Measurements from ENCODE around the gene CELF4. TPM values are rescaled to one million over a fixed set of nuclear protein-coding genes. Genes with fewer than 3 reads are reported as not detected.

The CELF4 gene
- total RNA-seq, 1 experiment from 2014 or later, result not detected

GRCh38 chr18:37532917-37533316 lies 32.7 kb downstream of the CELF4 start:
- Histone ChIP-seq H3K4me3 (no peak overlapping the region), H3K27me3 (no peaks in the 10 kb centered on the region; the same call in 1 of the 2 replicates), H3K4me1 (no peaks in the 10 kb centered on the region), H3K27ac (no peak overlapping the region), H3K36me3 (no peaks in the 10 kb centered on the region), H3K9me3 (replicated peaks) (no peaks in the 10 kb centered on the region)
- no peak for DNase-seq

GRCh38 chr18:37529863-37530262 lies 35.7 kb downstream of the CELF4 start:
- Histone ChIP-seq H3K27me3 (no peaks in the 10 kb centered on the region), H3K4me1 (no peaks in the 10 kb centered on the region), H3K36me3 (no peaks in the 10 kb centered on the region), H3K27ac (no peak overlapping the region), H3K9me3 (replicated peaks) (no peaks in the 10 kb centered on the region), H3K4me3 (no peak overlapping the region)
- no peak for DNase-seq

- Histone ChIP-seq H3K9me3 (replicated peaks) (no peaks in the 10 kb centered on the region), H3K27ac (no peak overlapping the region), H3K27me3 (no peaks in the 10 kb centered on the region), H3K4me1 (no peaks in the 10 kb centered on the region), H3K4me3 (no peak overlapping the region), H3K36me3 (no peaks in the 10 kb centered on the region)
- DNase-seq, result no peak
Measured at GRCh38 chr18:37529296-37529695, 36.3 kb downstream of the CELF4 start.

- H3K27ac ChIP-seq, result no peak overlapping the region
- H3K9me3 ChIP-seq (replicated peaks), result no peaks in the 10 kb centered on the region
- no peaks in the 10 kb centered on the region for H3K4me1 ChIP-seq
- H3K36me3 ChIP-seq, result no peaks in the 10 kb centered on the region
- no peaks in the 10 kb centered on the region for H3K27me3 ChIP-seq
- no peak overlapping the region for H3K4me3 ChIP-seq
- DNase-seq, result no peak
Measured at GRCh38 chr18:37527395-37527794, 38.2 kb downstream of the CELF4 start.

- DNase-seq, result no peak
- Histone ChIP-seq H3K27me3 (no peaks in the 10 kb centered on the region), H3K9me3 (replicated peaks) (no peaks in the 10 kb centered on the region), H3K4me3 (no peak overlapping the region), H3K27ac (no peak overlapping the region), H3K36me3 (no peaks in the 10 kb centered on the region), H3K4me1 (no peaks in the 10 kb centered on the region)
Measured at GRCh38 chr18:37525262-37525585, 40.4 kb downstream of the CELF4 start.

- H3K4me3 ChIP-seq, result no peak overlapping the region
- no peaks in the 10 kb centered on the region for H3K36me3 ChIP-seq
- DNase-seq, result no peak
- H3K4me1 ChIP-seq, result no peaks in the 10 kb centered on the region
- no peaks in the 10 kb centered on the region for H3K9me3 ChIP-seq (replicated peaks)
- H3K27me3 ChIP-seq, result no peaks in the 10 kb centered on the region
- no peak overlapping the region for H3K27ac ChIP-seq
Measured at GRCh38 chr18:37524498-37525261, 40.9 kb downstream of the CELF4 start.

- no peak for DNase-seq
- no peaks in the 10 kb centered on the region for H3K36me3 ChIP-seq
- no peaks in the 10 kb centered on the region for H3K9me3 ChIP-seq (replicated peaks)
- H3K27ac ChIP-seq, result no peak overlapping the region
- H3K4me1 ChIP-seq, result no peaks in the 10 kb centered on the region
- no peaks in the 10 kb centered on the region for H3K27me3 ChIP-seq
- no peak overlapping the region for H3K4me3 ChIP-seq
Measured at GRCh38 chr18:37524139-37524497, 41.5 kb downstream of the CELF4 start.

- Histone ChIP-seq H3K27me3 (no peaks in the 10 kb centered on the region), H3K27ac (no peak overlapping the region), H3K4me1 (no peaks in the 10 kb centered on the region), H3K36me3 (no peaks in the 10 kb centered on the region), H3K4me3 (no peak overlapping the region), H3K9me3 (replicated peaks) (no peaks in the 10 kb centered on the region)
- DNase-seq, result no peak
Measured at GRCh38 chr18:37521510-37522465, 43.8 kb downstream of the CELF4 start.

- H3K27ac ChIP-seq, result no peak overlapping the region
- no peak for DNase-seq
- no peaks in the 10 kb centered on the region for H3K9me3 ChIP-seq (replicated peaks)
- H3K36me3 ChIP-seq, result no peaks in the 10 kb centered on the region
- H3K4me3 ChIP-seq, result no peak overlapping the region
- H3K4me1 ChIP-seq, result no peaks in the 10 kb centered on the region
- no peaks in the 10 kb centered on the region for H3K27me3 ChIP-seq
Measured at GRCh38 chr18:37520508-37520907, 45.1 kb downstream of the CELF4 start.

- Histone ChIP-seq H3K4me1 (no peaks in the 10 kb centered on the region), H3K27me3 (no peaks in the 10 kb centered on the region), H3K4me3 (no peak overlapping the region), H3K27ac (no peak overlapping the region), H3K36me3 (no peaks in the 10 kb centered on the region), H3K9me3 (replicated peaks) (no peaks in the 10 kb centered on the region)
- no peak for DNase-seq
Measured at GRCh38 chr18:37519510-37520135, 46.0 kb downstream of the CELF4 start.

- Histone ChIP-seq H3K27me3 (no peaks in the 10 kb centered on the region), H3K4me3 (no peak overlapping the region), H3K27ac (no peak overlapping the region), H3K4me1 (no peaks in the 10 kb centered on the region), H3K9me3 (replicated peaks) (no peaks in the 10 kb centered on the region), H3K36me3 (no peaks in the 10 kb centered on the region)
- no peak for DNase-seq
Measured at GRCh38 chr18:37516361-37516853, 49.2 kb downstream of the CELF4 start.

GRCh38 chr18:37514953-37515352 lies 50.6 kb downstream of the CELF4 start:
- Histone ChIP-seq H3K27me3 (no peaks in the 10 kb centered on the region), H3K4me1 (no peaks in the 10 kb centered on the region), H3K27ac (no peak overlapping the region), H3K4me3 (no peak overlapping the region), H3K36me3 (no peaks in the 10 kb centered on the region), H3K9me3 (replicated peaks) (no peaks in the 10 kb centered on the region)
- no peak for DNase-seq

GRCh38 chr18:37512400-37512799 lies 53.2 kb downstream of the CELF4 start:
- H3K36me3 ChIP-seq, result no peaks in the 10 kb centered on the region
- H3K4me1 ChIP-seq, result no peaks in the 10 kb centered on the region
- no peaks in the 10 kb centered on the region for H3K9me3 ChIP-seq (replicated peaks)
- no peaks in the 10 kb centered on the region for H3K27me3 ChIP-seq
- DNase-seq, result no peak
- H3K27ac ChIP-seq, result no peak overlapping the region
- no peak overlapping the region for H3K4me3 ChIP-seq

GRCh38 chr18:37511721-37512298 lies 53.8 kb downstream of the CELF4 start:
- DNase-seq, result no peak
- Histone ChIP-seq H3K27me3 (no peaks in the 10 kb centered on the region), H3K36me3 (no peaks in the 10 kb centered on the region), H3K27ac (no peak overlapping the region), H3K4me1 (no peaks in the 10 kb centered on the region), H3K4me3 (no peak overlapping the region), H3K9me3 (replicated peaks) (no peaks in the 10 kb centered on the region)

- no peak overlapping the region for H3K4me3 ChIP-seq
- H3K36me3 ChIP-seq, result no peaks in the 10 kb centered on the region
- no peaks in the 10 kb centered on the region for H3K27me3 ChIP-seq
Measured at GRCh38 chr18:37509600-37509999, 56.0 kb downstream of the CELF4 start.

More at GRCh38 chr18:37509600-37509999, 56.0 kb downstream of the CELF4 start:
- no peak for DNase-seq
- no peaks in the 10 kb centered on the region for H3K4me1 ChIP-seq
- no peaks in the 10 kb centered on the region for H3K9me3 ChIP-seq (replicated peaks)
- H3K27ac ChIP-seq, result no peak overlapping the region

Measured in SJCRH30 (cell line).